ENCODE results near the gene OR6A2. TPM values are rescaled to one million over a fixed set of nuclear protein-coding genes. Genes with fewer than 3 reads are reported as not detected.

OR6A2 gene
- total RNA-seq, 1 donor from 2014 or later: not detected

DNA sequence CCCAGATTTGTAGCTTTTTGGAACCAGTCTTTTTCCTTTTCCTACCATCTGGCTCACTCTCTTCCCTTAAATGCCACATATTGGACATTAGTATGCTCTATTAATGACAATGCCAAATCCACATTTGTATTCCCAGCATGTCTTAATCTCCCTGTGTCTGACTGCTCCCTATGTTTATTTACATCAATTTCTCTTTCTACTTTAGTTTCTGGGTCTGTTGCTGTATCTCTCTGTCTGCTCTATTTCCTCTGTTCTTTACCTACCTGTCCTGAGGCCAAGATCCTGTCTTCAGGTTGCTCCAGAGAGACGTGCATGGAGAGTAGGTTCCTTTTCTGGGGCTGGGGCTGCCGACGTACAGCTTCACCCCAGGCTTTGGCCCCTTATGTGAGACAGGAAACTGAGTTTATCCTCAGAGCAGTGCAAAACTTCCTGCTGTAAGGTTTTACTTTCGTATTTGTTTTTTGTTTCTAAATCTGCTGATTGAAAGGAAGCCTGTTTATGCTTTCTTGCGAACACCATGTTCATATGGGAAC is 53.3 kb downstream of the OR6A2 start:
- Mint-ChIP-seq H3K9me3 (ENCODE audit: low read depth) (no peaks in the 10 kb centered on the region), H3K36me3 (ENCODE audit: low read depth) (no peaks in the 10 kb centered on the region), H3K27me3 (ENCODE audit: low read depth) (peaks cover 13% of the 10 kb centered on the region), H3K27ac (ENCODE audit: unreplicated experiment) (no peak overlapping the region), H3K4me1 (ENCODE audit: low read depth) (no peaks in the 10 kb centered on the region), H3K4me3 (ENCODE audit: unreplicated experiment) (no peak overlapping the region)
- DNase-seq (ENCODE audit: low spot score): no peak
- TF ChIP-seq, protein P1, sequence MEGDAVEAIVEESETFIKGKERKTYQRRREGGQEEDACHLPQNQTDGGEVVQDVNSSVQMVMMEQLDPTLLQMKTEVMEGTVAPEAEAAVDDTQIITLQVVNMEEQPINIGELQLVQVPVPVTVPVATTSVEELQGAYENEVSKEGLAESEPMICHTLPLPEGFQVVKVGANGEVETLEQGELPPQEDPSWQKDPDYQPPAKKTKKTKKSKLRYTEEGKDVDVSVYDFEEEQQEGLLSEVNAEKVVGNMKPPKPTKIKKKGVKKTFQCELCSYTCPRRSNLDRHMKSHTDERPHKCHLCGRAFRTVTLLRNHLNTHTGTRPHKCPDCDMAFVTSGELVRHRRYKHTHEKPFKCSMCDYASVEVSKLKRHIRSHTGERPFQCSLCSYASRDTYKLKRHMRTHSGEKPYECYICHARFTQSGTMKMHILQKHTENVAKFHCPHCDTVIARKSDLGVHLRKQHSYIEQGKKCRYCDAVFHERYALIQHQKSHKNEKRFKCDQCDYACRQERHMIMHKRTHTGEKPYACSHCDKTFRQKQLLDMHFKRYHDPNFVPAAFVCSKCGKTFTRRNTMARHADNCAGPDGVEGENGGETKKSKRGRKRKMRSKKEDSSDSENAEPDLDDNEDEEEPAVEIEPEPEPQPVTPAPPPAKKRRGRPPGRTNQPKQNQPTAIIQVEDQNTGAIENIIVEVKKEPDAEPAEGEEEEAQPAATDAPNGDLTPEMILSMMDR (IDR thresholded peaks at IDR 0.05): no peak

DNA sequence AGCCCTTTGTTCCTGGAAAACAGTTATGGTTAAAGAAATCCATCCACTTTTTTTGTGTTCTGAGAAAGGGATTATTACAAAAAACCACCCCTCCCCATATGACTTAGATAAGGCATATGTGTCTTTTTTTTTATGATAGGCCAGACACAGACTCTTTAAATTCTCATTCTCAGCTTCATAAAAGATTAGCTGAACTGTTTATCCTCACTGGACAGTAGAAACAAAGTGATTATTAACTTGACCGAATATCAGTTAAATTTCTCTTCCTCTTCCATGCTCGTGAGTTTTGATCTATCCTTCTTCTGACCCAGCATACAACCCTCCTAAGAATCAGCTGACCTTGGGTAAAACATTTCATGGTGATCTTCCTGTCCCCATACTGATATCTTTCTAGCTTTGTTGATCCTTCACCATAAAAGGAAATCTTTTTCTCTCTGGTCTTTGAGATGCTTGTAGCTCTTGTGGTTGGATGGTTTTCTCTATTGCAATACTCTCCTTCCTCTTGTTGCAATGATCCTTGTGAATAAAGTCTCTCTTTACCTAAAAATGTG is 53.9 kb downstream of the OR6A2 start:
- DNase-seq (ENCODE audit: low spot score): no peak
- no peaks in the 10 kb centered on the region for H3K9me3 Mint-ChIP-seq (ENCODE audit: low read depth)
- no peak overlapping the region for H3K4me3 Mint-ChIP-seq (ENCODE audit: unreplicated experiment)
- no peaks in the 10 kb centered on the region for H3K4me1 Mint-ChIP-seq (ENCODE audit: low read depth)
- peaks cover 13% of the 10 kb centered on the region for H3K27me3 Mint-ChIP-seq (ENCODE audit: low read depth)
- H3K27ac Mint-ChIP-seq (ENCODE audit: unreplicated experiment): no peak overlapping the region
- TF ChIP-seq, protein P1 (IDR thresholded peaks at IDR 0.05): no peak
- no peaks in the 10 kb centered on the region for H3K36me3 Mint-ChIP-seq (ENCODE audit: low read depth)

DNA sequence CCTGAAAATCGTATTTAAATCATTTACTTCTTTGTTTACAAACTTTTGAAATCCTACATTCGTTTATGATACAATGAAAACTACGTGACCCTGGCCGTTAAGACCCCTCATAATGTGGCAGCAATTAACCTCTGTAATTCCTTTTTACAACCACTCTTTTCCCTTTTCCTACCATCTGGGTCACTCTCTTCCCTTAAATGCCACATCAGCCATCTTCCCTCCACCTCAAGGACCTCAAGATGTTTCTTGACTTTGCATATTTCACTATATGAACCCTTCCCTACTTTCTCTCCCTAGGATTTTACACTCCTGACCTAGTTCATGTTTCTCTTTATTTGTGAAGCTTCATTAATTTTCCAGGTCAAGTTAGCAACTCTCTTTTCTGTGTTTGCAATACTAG is 54.5 kb downstream of the OR6A2 start:
- no peak for DNase-seq (ENCODE audit: low spot score)
- TF ChIP-seq, protein P1 (IDR thresholded peaks at IDR 0.05): no peak
- H3K4me1 Mint-ChIP-seq (ENCODE audit: low read depth): no peaks in the 10 kb centered on the region
- peaks cover 13% of the 10 kb centered on the region for H3K27me3 Mint-ChIP-seq (ENCODE audit: low read depth)
- no peak overlapping the region for H3K27ac Mint-ChIP-seq (ENCODE audit: unreplicated experiment)
- no peaks in the 10 kb centered on the region for H3K9me3 Mint-ChIP-seq (ENCODE audit: low read depth)
- no peaks in the 10 kb centered on the region for H3K36me3 Mint-ChIP-seq (ENCODE audit: low read depth)
- no peak overlapping the region for H3K4me3 Mint-ChIP-seq (ENCODE audit: unreplicated experiment)

DNA sequence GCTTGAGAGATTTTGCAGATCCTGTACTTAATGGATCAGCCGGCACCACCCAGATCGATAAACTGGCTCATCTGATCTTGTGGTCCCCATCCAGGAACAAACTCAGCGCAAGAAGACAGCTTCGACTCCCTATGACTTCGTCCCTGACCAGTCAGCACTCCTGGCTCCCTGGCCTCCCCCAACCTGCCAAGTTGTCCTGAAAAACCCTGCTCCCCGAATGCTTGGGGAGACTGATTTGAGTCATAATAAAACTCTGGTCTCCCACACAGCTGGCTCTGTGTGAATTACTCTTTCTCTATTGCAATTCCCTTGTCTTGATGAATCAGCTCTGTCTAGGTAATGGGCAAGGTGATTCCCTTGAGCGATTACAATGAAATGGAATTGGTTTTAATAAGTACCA is 57.2 kb downstream of the OR6A2 start:
- no peak overlapping the region for H3K27ac Mint-ChIP-seq (ENCODE audit: unreplicated experiment)
- H3K9me3 Mint-ChIP-seq (ENCODE audit: low read depth): no peaks in the 10 kb centered on the region
- H3K4me1 Mint-ChIP-seq (ENCODE audit: low read depth): no peaks in the 10 kb centered on the region
- H3K27me3 Mint-ChIP-seq (ENCODE audit: low read depth): peaks cover 9% of the 10 kb centered on the region
- H3K36me3 Mint-ChIP-seq (ENCODE audit: low read depth): no peaks in the 10 kb centered on the region
- no peak overlapping the region for H3K4me3 Mint-ChIP-seq (ENCODE audit: unreplicated experiment)
- TF ChIP-seq, protein P1 (IDR thresholded peaks at IDR 0.05): no peak
- no peak for DNase-seq (ENCODE audit: low spot score)

Other genes with a start within 250 kb of the OR6A2 start
- 12.8 to 15.7 TPM (median 15.1 TPM) in 3 replicates for gene RRP8, start 196.1 kb downstream of the OR6A2 start, total RNA-seq
- 200 to 258 TPM (median 248 TPM) in 3 replicates for gene ILK, start 195.9 kb downstream of the OR6A2 start, total RNA-seq
- 80.9 to 124 TPM (median 82.8 TPM) in 3 replicates for gene TAF10, start 187.5 kb downstream of the OR6A2 start, total RNA-seq
- gene TPP1, start 180.3 kb downstream of the OR6A2 start, total RNA-seq: 89.2 to 103 TPM (median 101 TPM) in 3 replicates
- gene DCHS1, start 143.9 kb downstream of the OR6A2 start, total RNA-seq: 33.1 to 34.6 TPM (median 33.4 TPM) in 3 replicates
- 45.5 to 79.0 TPM (median 48.6 TPM) in 3 replicates for gene MRPL17, start 116.3 kb downstream of the OR6A2 start, total RNA-seq
- gene OR2AG2, start 27.7 kb downstream of the OR6A2 start, total RNA-seq: 0.07 to 0.21 TPM in 2 of 3 replicates, not detected in the other
- gene OR2AG1, start 16.7 kb downstream of the OR6A2 start, total RNA-seq: not detected in 3 replicates
- gene OR10A5, start 46.0 kb upstream of the OR6A2 start, total RNA-seq: not detected in 3 replicates
- gene OR10A2, start 63.4 kb upstream of the OR6A2 start, total RNA-seq: not detected in 3 replicates
- gene OR10A4, start 76.9 kb upstream of the OR6A2 start, total RNA-seq: not detected in 3 replicates
- not detected in 3 replicates for gene OR2D2, start 92.8 kb upstream of the OR6A2 start, total RNA-seq
- not detected in 3 replicates for gene OR2D3, start 121.3 kb upstream of the OR6A2 start, total RNA-seq
- gene ZNF215, start 126.7 kb upstream of the OR6A2 start, total RNA-seq: 2.3 to 2.4 TPM (median 2.4 TPM) in 3 replicates
- gene ZNF214, start 220.7 kb upstream of the OR6A2 start, total RNA-seq: 1.4 to 3.1 TPM (median 2.5 TPM) in 3 replicates
- gene NLRP14, start 220.8 kb upstream of the OR6A2 start, total RNA-seq: 0.05 TPM in 1 of 3 replicates, not detected in the others